K562 (cell line): ENCODE data around the gene LAPTM5. TPM values are rescaled to one million over a fixed set of nuclear protein-coding genes. Genes with fewer than 3 reads are reported as not detected.

ENCODE experiments used
- ATAC-seq: fragments of 200-7000 bp; cut with Tn5 transposase; 3 replicates; pipeline ENCODE4 v1.9.1; 2020; ENCODE audit warnings: moderate library complexity
- BruUV-seq: library from RNA; stranded (reverse); fragments of 400-500 nt; replicated peaks from 2 replicates; lab custom pipeline; 2021; lab: Mats Ljungman, UMichigan
- CTCF ChIA-PET: fragments of 300-600 bp; formaldehyde crosslinking; extraction: SDS; loops from one replicate; lab custom pipeline; 2021; ENCODE audit warnings: low intra/inter-chr PET ratio; lab: Yijun Ruan, JAX
- POLR2A ChIA-PET: fragments of 300-600, 350-650 bp; sonication (Branson Sonifier 250); formaldehyde crosslinking; extraction: SDS; loops from one replicate; lab custom pipeline; 2021; ENCODE audit warnings: antibody characterized with exemption, inconsistent platforms; lab: Yijun Ruan, JAX
- DNase-seq, 4 experiments: peaks; one replicate each; pipeline versions ENCODE4 v3.0.0 to v3.0.0-alpha.2; 2011 to 2018; ENCODE audit warnings: low spot score in 3 of 4, mixed read lengths in 3 of 4; ENCODE audit errors: extremely low read depth in 1 of 4
- FAIRE-seq: peaks from 2 replicates; lab custom pipeline; 2011; peaks lifted over from hg19 to GRCh38; lab: Jason Lieb, UNC
- H2AFZ ChIP-seq: 2 replicates; pipeline ENCODE4 v1.6.0; 2011; ENCODE audit warnings: low read depth, low read length, control low read depth, inconsistent platforms
- H3K27ac ChIP-seq: fragments of 200-600 bp; 3 replicates; pipeline ENCODE4 v1.8.0; 2011; ENCODE audit warnings: low read depth, mild to moderate bottlenecking, control low read depth, inconsistent platforms, low read length, moderate library complexity, mixed read lengths; ENCODE audit errors: extremely low read depth
- H3K27me3 ChIP-seq, 2 experiments: fragments of 300-600 bp in 1 of 2; 2 replicates in 1 of 2; 3 replicates in 1 of 2; pipeline versions ENCODE4 v1.6.0 to v1.8.0; 2011; ENCODE audit warnings: inconsistent platforms in 2 of 2, low read length in 2 of 2, mild to moderate bottlenecking in 1 of 2, mixed read lengths in 1 of 2, moderate library complexity in 1 of 2; ENCODE audit not compliant: control insufficient read depth in 2 of 2, insufficient read depth in 2 of 2
- H3K36me3 ChIP-seq: fragments of 300-600 bp; 3 replicates; pipeline ENCODE4 v1.8.0; 2011; ENCODE audit warnings: mild to moderate bottlenecking, low read length, inconsistent platforms; ENCODE audit not compliant: control insufficient read depth, insufficient read depth
- H3K4me1 ChIP-seq, 2 experiments: fragments of 200-600 bp in 1 of 2; replicated peaks in 1 of 2; 2 replicates in 1 of 2; 3 replicates in 1 of 2; pipeline versions ENCODE4 v1.5.1 to v1.8.0; 2011; ENCODE audit warnings: inconsistent platforms in 2 of 2, low read length in 2 of 2, mild to moderate bottlenecking in 1 of 2, mixed read lengths in 1 of 2, moderate library complexity in 1 of 2; ENCODE audit not compliant: control insufficient read depth in 2 of 2, insufficient read depth in 2 of 2
- H3K4me2 ChIP-seq: 2 replicates; pipeline ENCODE4 v1.6.1; 2011; ENCODE audit warnings: low read length, control low read depth, inconsistent platforms, mixed read lengths; ENCODE audit not compliant: insufficient read depth
- H3K4me3 ChIP-seq: fragments of 200-600 bp; sonication (generic), shearing (Covaris generic); 2 replicates; pipeline ENCODE4 v1.5.1; 2016; ENCODE audit warnings: control low read depth, inconsistent platforms
- H3K79me2 ChIP-seq: fragments of 200-600 bp; 3 replicates; pipeline ENCODE4 v1.8.0; 2011; ENCODE audit warnings: low read length, inconsistent platforms; ENCODE audit not compliant: control insufficient read depth, insufficient read depth
- H3K9ac ChIP-seq, 2 experiments: 2 replicates each; pipeline versions ENCODE4 v1.6.0 to v1.6.1; 2011; ENCODE audit warnings: low read depth in 2 of 2, low read length in 2 of 2, control low read depth in 1 of 2, inconsistent platforms in 1 of 2, mild to moderate bottlenecking in 1 of 2, mixed read lengths in 1 of 2; ENCODE audit not compliant: insufficient read depth in 1 of 2
- H3K9me1 ChIP-seq: one replicate; pipeline ENCODE4 v1.6.0; 2011; ENCODE audit warnings: inconsistent platforms, mild to moderate bottlenecking, low read length, moderate library complexity; ENCODE audit not compliant: control insufficient read depth, insufficient read depth
- H3K9me3 ChIP-seq: replicated peaks from 2 replicates; pipeline ENCODE4 v1.5.1; 2011; ENCODE audit warnings: low read depth, low read length, inconsistent platforms; ENCODE audit not compliant: control insufficient read depth, insufficient read depth
- H4K20me1 ChIP-seq: replicated peaks from 2 replicates; pipeline ENCODE4 v1.6.1; 2011; ENCODE audit warnings: low read length, inconsistent platforms, mixed read lengths; ENCODE audit not compliant: control insufficient read depth, insufficient read depth
- CBX5 ChIP-seq: IDR thresholded peaks from 2 replicates; pipeline ENCODE4 v1.6.1; 2014; ENCODE audit warnings: low read depth, borderline replicate concordance
- ELF4 ChIP-seq: fragments of 450-650 bp; formaldehyde crosslinking; IDR thresholded peaks from 2 replicates; pipeline ENCODE4 v1.4.0; 2022; ENCODE audit warnings: missing genetic modification characterization
- HBP1 ChIP-seq: fragments of 450-650 bp; formaldehyde crosslinking; IDR thresholded peaks from 2 replicates; pipeline ENCODE4 v1.4.0; 2022; ENCODE audit warnings: missing genetic modification characterization
- KLF10 ChIP-seq: fragments of 250-450 bp; sonication (Bioruptor Pico); IDR thresholded peaks from 2 replicates; pipeline ENCODE4 v1.6.1; 2021; ENCODE audit warnings: matching md5 sums
- OTX1 ChIP-seq: fragments of 450-650 bp; formaldehyde crosslinking; IDR thresholded peaks from 2 replicates; pipeline ENCODE4 v1.4.0; 2022; ENCODE audit warnings: mild to moderate bottlenecking
- SPI1 ChIP-seq: IDR thresholded peaks from 2 replicates; pipeline ENCODE4 v1.6.1; 2011; ENCODE audit warnings: low read depth, low read length, control low read depth, borderline replicate concordance
- SRSF3 ChIP-seq: fragments of 200-400 bp; formaldehyde crosslinking; IDR thresholded peaks from 2 replicates; pipeline ENCODE4 v1.6.1; 2016; ENCODE audit warnings: mild to moderate bottlenecking, low read length, moderate library complexity; ENCODE audit not compliant: insufficient read depth
- THRB ChIP-seq: fragments of 450-650 bp; formaldehyde crosslinking; conservative IDR thresholded peaks from 2 replicates; pipeline ENCODE4 v1.4.0; 2022; ENCODE audit warnings: mild to moderate bottlenecking, missing genetic modification characterization
- ZBTB26 ChIP-seq: fragments of 450-650 bp; formaldehyde crosslinking; IDR thresholded peaks from 2 replicates; pipeline ENCODE4 v1.4.0; 2022; ENCODE audit warnings: missing genetic modification characterization
- ZNF512 ChIP-seq: IDR thresholded peaks from 2 replicates; pipeline ENCODE4 v1.6.1; 2016; ENCODE audit warnings: missing genetic modification characterization, missing compliant biosample characterization
- WGBS: fragments of 100-300 bp; shearing (Covaris generic); methylation state at CpG from one replicate; pipeline ENCODE4 v1.1.6; 2016; ENCODE audit warnings: low coverage, mixed read lengths; ENCODE audit not compliant: insufficient coverage; ENCODE audit errors: missing lambda C conversion rate; 5-methylcytosine and 5-hydroxymethylcytosine counted together
- in situ Hi-C: fragments of 300-500 bp; cut with MboI; formaldehyde crosslinking; loops from 4 replicates; pipeline ENCODE4 v1.15.0; 2018; ENCODE audit warnings: inconsistent platforms, mixed read lengths
- intact Hi-C: fragments of 100-400 bp; cut with micrococcal nuclease; formaldehyde crosslinking; loops from 2 replicates; pipeline ENCODE4 v1.14.2; 2022
- polyA plus RNA-seq, 8 experiments: library from polyadenylated mRNA; depleted of rRNA in 4 of 8; stranded (reverse) in 5 of 8; unstranded in 3 of 8; fragments of >200 nt; fragmentation: Nextera tagmentation in 2 of 8; fragmentation: Illumina TruSeq in 1 of 8; extraction: Ambion mirVana in 2 of 8; extraction: Trizol in 1 of 8; gene quantifications; 2 replicates each; pipeline versions ENCODE4 v1.2.1 to v1.2.3, GENCODE V29; 2011 to 2014; ENCODE audit warnings: inconsistent platforms in 1 of 8, missing spikeins in 1 of 8
- total RNA-seq, 7 experiments: library from RNA; depleted of rRNA in 6 of 7; stranded (reverse); fragments of >200 nt in 6 of 7; fragmentation: Illumina TruSeq in 2 of 7; extraction: Trizol in 2 of 7; gene quantifications; 2 replicates each; pipeline versions ENCODE4 v1.2.1 to v1.2.3, GENCODE V29; 2011 to 2021; ENCODE audit warnings: low replicate concordance in 1 of 7

LAPTM5 gene
- total and polyA plus RNA-seq, 9 of the 15 experiments (the other 6 are each of a cell fraction or from before 2014, with no cell fraction given): 2.4 to 47.3 (median 20.3) TPM

- Histone ChIP-seq H3K79me2 (no peaks in the 10 kb centered on the region), H3K9me1 (no peaks in the 10 kb centered on the region), H4K20me1 (0 out of 2 replicates have a peak, but pooled peaks cover 10% of the 10 kb centered on the region), H3K27ac (no peak overlapping the region), H3K4me2 (no peak overlapping the region), H3K4me3 (no peak overlapping the region), H3K9me3 (no peaks in the 10 kb centered on the region), H3K27me3 (peaks cover 15 to 43% of the 10 kb centered on the region in 2 experiments; a peak in 3 of 5 replicates), H3K4me1 (no peaks in the 10 kb centered on the region), H2AFZ (no peak overlapping the region), H3K9ac (0 out of 4 replicates have a peak overlapping the region, but pooled peaks of 1 of the 2 experiments have one; percentile 23), H3K36me3 (no peaks in the 10 kb centered on the region)
- TF ChIP-seq ZBTB26 (peak; percentile 86; the same call in 1 of the 2 replicates), OTX1 (peak; percentile 83; the same call in 1 of the 2 replicates), ELF4 (peak; percentile 68; the same call in 1 of the 2 replicates), SRSF3 (no peak), CBX5 (no peak), HBP1 (CRISPR knock-in tag) (0 out of 2 replicates have a peak, but pooled peaks have one; percentile 61), KLF10 (CRISPR knock-in tag) (no peak), ZNF512 (tag) (peak; percentile 81), SPI1 (0 out of 2 replicates have a peak, but pooled peaks have one; percentile 24), THRB (peak; percentile 67; the same call in 1 of the 2 replicates)
- ChIA-PET CTCF (no interaction called here), POLR2A (interaction anchor here (0.6 to 0.9 kb wide), 3 partner anchors 16 to 405 kb away, joined by 3 read pairs; no protein-coding TSS in a partner anchor)
- no peak for DNase-seq
- 2% methylated on average over 7 of the region's 7 CpGs for WGBS
- no peak for ATAC-seq
- BruUV-seq: no TSS peak
- in situ Hi-C loops: no loop called here
- intact Hi-C loops: no loop called here
- no peak for FAIRE-seq
Measured at GRCh38 chr1:30692201-30692947, 65.2 kb downstream of the LAPTM5 start.
